Measurements from ENCODE around the gene SIM2.

- no peak for TF ChIP-seq POLR2A (IDR thresholded peaks at IDR 0.05; ENCODE audit: low read length)
- no peak for TF ChIP-seq GATA1 (IDR thresholded peaks at IDR 0.05; ENCODE audit: low read depth, low read length)
Measured at GRCh38 chr21:36671836-36672235, 27.1 kb upstream of the SIM2 start.

All from erythroblast (primary cell).